SH-SY5Y (cell line): Measurements from ENCODE around the gene PTAFR.

Experiments
- GATA2 ChIP-seq: IDR thresholded peaks from 2 replicates; pipeline ENCODE4 v1.6.1; 2011; ENCODE audit warnings: mild to moderate bottlenecking, low read depth, low read length
- GATA3 ChIP-seq: IDR thresholded peaks from 2 replicates; pipeline ENCODE4 v1.6.1; 2011; ENCODE audit warnings: low read depth, mild to moderate bottlenecking, low read length, moderate library complexity

DNA sequence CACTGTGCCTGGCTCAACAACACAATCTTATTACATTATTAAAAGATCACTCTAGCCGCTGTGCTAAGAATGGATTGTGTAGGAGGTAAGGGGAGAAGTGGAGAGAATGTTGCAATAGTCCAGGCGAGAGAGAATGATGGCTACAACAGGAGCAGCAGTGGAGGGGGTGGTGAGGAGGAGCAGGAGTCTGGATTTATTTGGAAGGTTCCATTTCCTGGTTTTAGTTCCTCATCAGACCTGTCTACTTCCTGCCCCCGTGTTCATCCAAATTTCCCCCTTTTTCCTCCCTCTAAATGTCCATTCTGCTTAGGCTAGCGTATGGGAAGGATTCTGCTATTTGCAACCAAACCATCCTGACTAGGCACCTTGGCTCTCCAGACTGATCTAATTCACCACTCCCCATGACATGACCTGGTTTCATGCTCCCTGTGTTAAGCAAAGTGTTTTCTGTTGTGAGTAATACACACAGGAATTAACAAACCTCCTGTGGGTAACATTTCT lies 53.0 kb downstream of the PTAFR start:
- TF ChIP-seq GATA2: no peak
- TF ChIP-seq GATA3: no peak
